Brain microvascular endothelial cell (primary cell): ENCODE results near the gene RAPGEF1.
A peak's percentile ranks its signal among the peaks of the same experiment; 100 is the strongest.

Experiments used
- DNase-seq: peaks from one replicate; pipeline ENCODE4 v3.0.0-alpha.2; 2020
- H3K27ac ChIP-seq: fragments of 250-450 bp; sonication (Bioruptor Pico); 2 replicates; pipeline ENCODE4 v1.5.1; 2020; ENCODE audit warnings: mild to moderate bottlenecking, moderate library complexity
- H3K27me3 ChIP-seq: fragments of 250-450 bp; sonication (Bioruptor Pico); replicated peaks from 2 replicates; pipeline ENCODE4 v1.5.1; 2020; ENCODE audit warnings: mild to moderate bottlenecking
- H3K36me3 ChIP-seq: fragments of 250-450 bp; sonication (Bioruptor Pico); replicated peaks from 2 replicates; pipeline ENCODE4 v1.5.1; 2020; ENCODE audit warnings: mild to moderate bottlenecking
- H3K4me3 ChIP-seq: 2 replicates; pipeline ENCODE4 v1.5.1; 2011; ENCODE audit warnings: low read depth, mild to moderate bottlenecking, control low read depth, low read length, moderate library complexity
- in situ Hi-C: cut with HindIII; loops from 2 replicates; pipeline ENCODE4 v1.10.0; 2017; ENCODE audit warnings: low sequenced_read_pairs, low pct_ligation_motif_present
- TF ChIP-seq, protein P1 (sequence below): IDR thresholded peaks from 2 replicates; pipeline ENCODE4 v1.5.1; 2011; ENCODE audit warnings: low read depth, mild to moderate bottlenecking, moderate library complexity, low read length, control low read depth, inconsistent platforms; ENCODE audit errors: missing control alignments

RAPGEF1 gene

DNA sequence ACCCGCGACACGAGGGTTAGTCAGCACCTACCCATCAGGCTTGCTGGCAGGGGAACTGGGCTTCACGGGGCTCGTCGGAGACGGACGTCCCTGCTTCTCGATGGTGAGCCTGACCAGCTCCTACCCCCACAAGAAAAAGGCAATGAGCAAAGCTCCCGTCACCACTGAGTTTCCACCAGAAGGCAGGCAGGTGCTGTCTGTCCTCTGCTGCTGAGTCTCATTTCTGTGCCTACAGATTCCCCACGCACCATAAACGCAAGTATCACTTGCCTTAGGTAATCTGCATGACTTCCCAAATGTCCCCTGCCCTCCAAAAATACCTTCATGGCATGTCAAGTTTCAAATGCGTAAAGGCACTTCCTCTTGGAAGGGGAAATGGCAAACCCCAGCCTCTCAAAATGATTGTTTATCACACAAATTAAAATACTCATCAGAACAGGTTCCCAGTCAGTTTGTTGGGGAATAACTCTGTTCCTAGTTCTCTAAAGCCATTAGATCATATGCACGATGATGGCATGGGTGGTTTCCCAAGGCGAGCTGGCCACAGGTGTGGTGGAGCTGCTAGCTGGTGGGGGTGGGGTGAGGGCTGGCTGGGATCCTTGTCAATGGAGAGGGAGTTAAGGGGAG lies 109.6 kb downstream of the RAPGEF1 start:
- in situ Hi-C loops: no loop called here
- TF ChIP-seq, protein P1, sequence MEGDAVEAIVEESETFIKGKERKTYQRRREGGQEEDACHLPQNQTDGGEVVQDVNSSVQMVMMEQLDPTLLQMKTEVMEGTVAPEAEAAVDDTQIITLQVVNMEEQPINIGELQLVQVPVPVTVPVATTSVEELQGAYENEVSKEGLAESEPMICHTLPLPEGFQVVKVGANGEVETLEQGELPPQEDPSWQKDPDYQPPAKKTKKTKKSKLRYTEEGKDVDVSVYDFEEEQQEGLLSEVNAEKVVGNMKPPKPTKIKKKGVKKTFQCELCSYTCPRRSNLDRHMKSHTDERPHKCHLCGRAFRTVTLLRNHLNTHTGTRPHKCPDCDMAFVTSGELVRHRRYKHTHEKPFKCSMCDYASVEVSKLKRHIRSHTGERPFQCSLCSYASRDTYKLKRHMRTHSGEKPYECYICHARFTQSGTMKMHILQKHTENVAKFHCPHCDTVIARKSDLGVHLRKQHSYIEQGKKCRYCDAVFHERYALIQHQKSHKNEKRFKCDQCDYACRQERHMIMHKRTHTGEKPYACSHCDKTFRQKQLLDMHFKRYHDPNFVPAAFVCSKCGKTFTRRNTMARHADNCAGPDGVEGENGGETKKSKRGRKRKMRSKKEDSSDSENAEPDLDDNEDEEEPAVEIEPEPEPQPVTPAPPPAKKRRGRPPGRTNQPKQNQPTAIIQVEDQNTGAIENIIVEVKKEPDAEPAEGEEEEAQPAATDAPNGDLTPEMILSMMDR: no peak
- Histone ChIP-seq H3K4me3 (no peak overlapping the region), H3K27me3 (no peaks in the 10 kb centered on the region), H3K27ac (no peak overlapping the region), H3K36me3 (peaks cover 3% of the 10 kb centered on the region)
- DNase-seq: no peak

DNA sequence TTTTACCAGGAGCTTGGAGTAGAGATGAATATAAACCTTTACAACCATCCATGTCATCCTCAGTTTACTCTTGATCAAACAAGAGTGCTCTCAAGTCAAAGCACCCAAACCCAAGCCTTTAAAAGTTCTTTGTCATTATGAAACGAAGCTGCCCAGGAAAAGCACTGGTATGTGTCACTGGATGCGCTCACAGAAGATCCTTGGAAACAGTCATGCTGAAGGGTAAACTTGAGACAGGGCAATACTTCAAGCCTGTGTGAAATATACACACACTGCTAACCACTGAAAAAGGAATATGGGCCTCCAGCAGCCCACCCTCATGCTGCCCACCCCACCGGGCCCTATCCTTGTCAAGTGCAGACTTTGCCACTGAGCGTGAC lies 110.1 kb downstream of the RAPGEF1 start:
- no peak for DNase-seq
- H3K27ac ChIP-seq: no peak overlapping the region
- H3K27me3 ChIP-seq: no peaks in the 10 kb centered on the region
- in situ Hi-C loops: no loop called here
- H3K36me3 ChIP-seq: peaks cover 5% of the 10 kb centered on the region
- H3K4me3 ChIP-seq: no peak overlapping the region
- TF ChIP-seq, protein P1: no peak

DNA sequence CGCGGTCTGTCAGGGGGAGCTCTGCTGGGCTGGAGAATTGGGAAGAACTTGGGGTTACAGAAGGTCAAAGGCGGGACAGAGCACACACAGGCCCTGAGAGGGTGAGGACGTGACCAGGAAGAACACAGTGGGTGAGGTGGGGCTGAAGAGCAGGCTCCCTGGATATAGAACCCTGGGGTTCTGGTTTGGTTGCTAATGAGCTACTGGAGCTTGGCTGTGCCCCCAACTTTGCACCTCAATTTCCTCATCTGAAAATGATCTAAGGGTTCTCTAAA lies 110.7 kb downstream of the RAPGEF1 start:
- H3K36me3 ChIP-seq: peaks cover 5% of the 10 kb centered on the region
- DNase-seq: no peak
- in situ Hi-C loops: no loop called here
- no peak overlapping the region for H3K4me3 ChIP-seq
- TF ChIP-seq, protein P1: no peak
- H3K27me3 ChIP-seq: no peaks in the 10 kb centered on the region
- H3K27ac ChIP-seq: no peak overlapping the region

DNA sequence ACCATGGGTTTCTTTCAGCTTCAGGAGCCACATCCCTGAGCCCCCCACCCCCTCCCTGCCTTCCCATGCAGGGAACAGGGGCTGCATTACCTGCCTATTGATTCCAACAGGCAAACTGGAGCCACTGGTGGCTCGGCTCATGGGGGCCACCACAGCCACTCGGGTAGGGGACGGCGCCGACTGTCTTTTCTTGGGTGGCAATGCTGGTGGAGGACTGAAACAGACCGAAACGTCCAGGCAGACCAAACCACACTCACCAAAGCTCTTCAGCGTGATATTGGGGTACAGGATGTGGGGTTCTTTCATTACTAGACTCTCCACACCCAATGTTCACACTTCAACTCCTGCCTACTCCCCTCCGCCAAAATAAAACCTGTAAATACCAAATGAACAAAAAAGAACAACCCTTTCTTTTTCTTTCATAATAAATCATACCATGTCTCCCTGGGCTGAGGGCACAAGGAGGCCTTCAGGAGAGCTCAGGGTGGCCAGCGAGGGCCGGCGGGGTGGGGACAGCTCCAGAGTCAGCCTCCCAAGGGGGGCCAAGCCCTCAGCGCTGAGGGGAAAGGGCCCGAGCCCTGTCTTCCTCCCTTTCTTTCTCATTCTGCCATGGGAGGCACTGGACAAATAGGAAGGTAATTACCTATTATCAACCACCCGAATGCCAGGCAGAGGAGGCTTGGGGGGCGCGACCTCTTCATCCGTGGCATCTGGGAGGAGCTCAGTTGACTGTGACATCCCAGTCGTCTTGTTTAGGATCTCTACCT lies 111.2 kb downstream of the RAPGEF1 start:
- TF ChIP-seq, protein P1: no peak
- peaks cover 9% of the 10 kb centered on the region for H3K36me3 ChIP-seq
- DNase-seq: no peak
- H3K27me3 ChIP-seq: no peaks in the 10 kb centered on the region
- no peak overlapping the region for H3K4me3 ChIP-seq
- in situ Hi-C loops: no loop called here
- H3K27ac ChIP-seq: no peak overlapping the region

DNA sequence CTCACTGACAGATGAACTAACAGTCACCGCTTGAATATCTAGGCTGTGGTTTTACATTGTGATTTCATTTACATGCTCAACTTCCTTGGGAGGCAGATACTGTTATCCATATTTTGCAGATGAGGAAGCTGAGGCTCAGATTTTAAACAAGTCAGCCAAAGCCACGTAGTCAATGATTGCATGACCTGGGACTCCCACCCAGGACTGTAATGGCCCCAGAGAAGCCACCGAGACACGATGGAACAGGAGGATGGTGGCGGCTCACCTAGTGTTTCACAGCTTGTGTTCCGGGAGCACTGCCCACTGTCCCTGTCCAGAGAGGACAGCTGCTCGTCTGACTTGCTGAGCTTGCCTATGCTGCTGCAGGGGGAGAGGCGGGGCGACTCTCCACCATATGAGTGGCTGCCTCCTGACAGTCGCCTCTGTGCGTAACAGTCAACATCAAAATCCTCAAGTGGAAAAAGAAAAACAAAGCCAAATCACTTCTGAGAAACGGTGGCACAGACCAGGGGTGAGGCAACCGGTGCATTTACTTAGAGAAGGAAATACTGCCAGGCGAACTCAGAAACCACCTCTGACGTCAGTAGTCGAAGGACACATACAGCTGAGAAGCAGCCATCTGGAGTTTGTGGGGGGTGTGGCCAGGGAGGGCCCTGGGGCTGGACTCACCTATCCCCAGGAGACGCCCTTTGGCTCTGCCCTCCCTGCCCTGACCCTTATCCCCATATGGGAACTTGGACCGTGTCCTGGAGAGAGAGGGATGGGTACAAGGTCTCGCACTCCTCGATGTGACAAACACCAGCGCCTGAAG lies 112.0 kb downstream of the RAPGEF1 start:
- TF ChIP-seq, protein P1: no peak
- H3K27ac ChIP-seq: peak overlapping the region; percentile 82
- H3K27me3 ChIP-seq: no peaks in the 10 kb centered on the region
- peak; percentile 58 for DNase-seq
- H3K36me3 ChIP-seq: peaks cover 11% of the 10 kb centered on the region
- in situ Hi-C loops: no loop called here
- H3K4me3 ChIP-seq: peak overlapping the region; percentile 3
